ENCODE measurements around the gene P4HB.

Gene P4HB

GRCh38 chr17:81863123-81863675 is 2.9 kb upstream of the P4HB start:
- Histone ChIP-seq H3K36me3 (peaks cover 30% of the 10 kb centered on the region), H3K4me1 (peaks cover 19% of the 10 kb centered on the region), H3K9me3 (no peaks in the 10 kb centered on the region), H3K4me3 (ENCODE audit: low read depth, low read length) (no peak overlapping the region), H3K27me3 (no peaks in the 10 kb centered on the region)
- no peak for DNase-seq
- TF ChIP-seq, protein P1, sequence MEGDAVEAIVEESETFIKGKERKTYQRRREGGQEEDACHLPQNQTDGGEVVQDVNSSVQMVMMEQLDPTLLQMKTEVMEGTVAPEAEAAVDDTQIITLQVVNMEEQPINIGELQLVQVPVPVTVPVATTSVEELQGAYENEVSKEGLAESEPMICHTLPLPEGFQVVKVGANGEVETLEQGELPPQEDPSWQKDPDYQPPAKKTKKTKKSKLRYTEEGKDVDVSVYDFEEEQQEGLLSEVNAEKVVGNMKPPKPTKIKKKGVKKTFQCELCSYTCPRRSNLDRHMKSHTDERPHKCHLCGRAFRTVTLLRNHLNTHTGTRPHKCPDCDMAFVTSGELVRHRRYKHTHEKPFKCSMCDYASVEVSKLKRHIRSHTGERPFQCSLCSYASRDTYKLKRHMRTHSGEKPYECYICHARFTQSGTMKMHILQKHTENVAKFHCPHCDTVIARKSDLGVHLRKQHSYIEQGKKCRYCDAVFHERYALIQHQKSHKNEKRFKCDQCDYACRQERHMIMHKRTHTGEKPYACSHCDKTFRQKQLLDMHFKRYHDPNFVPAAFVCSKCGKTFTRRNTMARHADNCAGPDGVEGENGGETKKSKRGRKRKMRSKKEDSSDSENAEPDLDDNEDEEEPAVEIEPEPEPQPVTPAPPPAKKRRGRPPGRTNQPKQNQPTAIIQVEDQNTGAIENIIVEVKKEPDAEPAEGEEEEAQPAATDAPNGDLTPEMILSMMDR (IDR thresholded peaks at IDR 0.05; ENCODE audit: low read depth, low read length): no peak

- Histone ChIP-seq H3K27me3 (no peaks in the 10 kb centered on the region), H3K4me3 (ENCODE audit: low read depth, low read length) (peak overlapping the region; percentile 98), H3K4me1 (no peaks in the 10 kb centered on the region; the same call in 1 of the 2 replicates), H3K9me3 (no peaks in the 10 kb centered on the region), H3K36me3 (peaks cover 37% of the 10 kb centered on the region)
- peak; percentile 99 for DNase-seq
- TF ChIP-seq, protein P1 (IDR thresholded peaks at IDR 0.05; ENCODE audit: low read depth, low read length): no peak
Measured at GRCh38 chr17:81860756-81861568, 627 bp upstream of the P4HB start.

DNA sequence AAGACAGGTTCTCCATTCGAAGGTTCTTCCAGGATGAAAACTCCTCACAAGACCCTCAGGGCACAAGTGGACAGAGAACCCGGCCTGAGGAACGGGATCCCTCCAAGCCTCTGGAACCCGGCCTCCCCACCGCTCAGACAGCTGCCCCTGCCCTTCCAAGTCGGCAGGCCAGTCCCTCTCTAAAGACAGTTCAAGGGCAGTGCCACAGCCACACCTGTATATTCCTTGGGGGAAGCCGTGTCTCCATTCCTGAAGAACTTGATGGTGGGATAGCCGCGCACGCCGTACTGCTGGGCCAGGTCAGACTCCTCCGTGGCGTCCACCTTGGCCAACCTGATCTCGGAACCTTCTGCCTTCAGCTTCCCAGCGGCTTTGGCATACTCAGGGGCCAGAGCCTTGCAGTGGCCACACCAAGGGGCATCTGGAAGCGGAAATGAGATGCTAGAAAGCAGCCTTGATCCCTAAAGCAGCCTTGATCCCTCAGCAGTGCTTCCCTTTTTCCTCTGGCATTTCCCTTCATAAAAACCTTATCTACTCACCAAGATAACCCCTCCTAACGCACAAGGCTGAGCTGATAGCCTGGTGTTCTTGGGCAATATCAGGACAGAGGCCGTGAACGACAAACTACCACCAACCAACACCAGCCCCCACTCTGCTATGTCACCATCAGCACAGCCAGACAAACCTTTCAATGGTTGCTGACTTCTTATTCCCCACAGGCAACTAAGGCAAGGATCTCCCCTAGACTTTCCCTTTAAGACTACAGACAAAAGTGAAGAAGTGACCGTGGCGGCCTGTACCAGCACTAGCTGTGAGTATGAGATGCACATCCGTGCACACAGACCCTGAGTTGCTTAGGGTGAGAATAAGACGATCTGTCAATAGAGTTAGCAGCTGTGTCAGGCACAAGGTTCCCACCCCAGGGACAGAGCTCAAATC is 1.1 kb downstream of the P4HB start:
- TF ChIP-seq, protein P1 (IDR thresholded peaks at IDR 0.05; ENCODE audit: low read depth, low read length): no peak
- H3K4me3 ChIP-seq (ENCODE audit: low read depth, low read length): peak overlapping the region; percentile 95
- no peaks in the 10 kb centered on the region for H3K9me3 ChIP-seq
- DNase-seq: no peak
- no peaks in the 10 kb centered on the region for H3K27me3 ChIP-seq
- H3K4me1 ChIP-seq: no peaks in the 10 kb centered on the region
- H3K36me3 ChIP-seq: peaks cover 49% of the 10 kb centered on the region

DNA sequence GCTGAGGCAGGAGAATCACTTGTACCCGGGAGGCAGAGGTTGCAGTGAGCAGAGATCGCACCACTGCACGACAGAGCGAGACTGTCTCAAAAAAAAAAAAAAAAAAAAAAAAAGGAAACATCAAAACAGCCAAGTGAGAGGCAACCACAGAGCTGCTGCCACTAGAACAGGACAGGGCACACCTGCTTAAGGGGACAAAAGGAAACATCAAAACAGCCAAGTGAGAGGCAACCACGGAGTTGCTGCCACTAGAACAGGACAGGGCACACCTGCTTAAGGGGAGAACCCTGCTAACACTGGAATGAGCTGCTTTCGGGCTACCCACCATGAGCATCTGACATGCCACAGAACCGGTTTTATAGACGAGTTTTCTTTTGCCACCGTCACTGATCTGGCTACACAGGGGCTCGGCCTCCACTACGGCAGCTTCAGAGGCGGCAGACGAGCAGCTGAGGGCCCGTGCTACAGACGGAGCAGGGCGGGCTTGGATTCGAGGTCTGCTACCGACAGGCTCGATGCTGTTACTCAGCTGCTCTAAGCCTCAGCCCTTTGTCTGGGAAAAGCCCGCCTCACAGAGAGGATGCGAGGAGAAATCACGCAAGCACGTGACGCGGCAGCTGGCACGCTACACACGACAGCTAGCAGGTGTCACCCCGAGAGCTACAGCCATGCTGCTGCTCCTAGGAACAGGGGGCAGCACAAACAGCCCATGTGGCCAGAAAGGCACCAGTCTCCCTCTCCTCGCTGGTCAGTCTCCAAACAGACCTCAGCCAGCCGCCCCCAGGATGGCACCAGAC is 2.0 kb downstream of the P4HB start:
- TF ChIP-seq, protein P1 (IDR thresholded peaks at IDR 0.05; ENCODE audit: low read depth, low read length): no peak
- DNase-seq: no peak
- no peaks in the 10 kb centered on the region for H3K9me3 ChIP-seq
- H3K27me3 ChIP-seq: no peaks in the 10 kb centered on the region
- H3K4me3 ChIP-seq (ENCODE audit: low read depth, low read length): peak overlapping the region; percentile 95
- H3K4me1 ChIP-seq: no peaks in the 10 kb centered on the region
- peaks cover 52% of the 10 kb centered on the region for H3K36me3 ChIP-seq

- no peaks in the 10 kb centered on the region for H3K9me3 ChIP-seq
- H3K4me1 ChIP-seq: no peaks in the 10 kb centered on the region
- DNase-seq: no peak
- H3K4me3 ChIP-seq (ENCODE audit: low read depth, low read length): no peak overlapping the region
- H3K36me3 ChIP-seq: peaks cover 73% of the 10 kb centered on the region
- TF ChIP-seq, protein P1 (IDR thresholded peaks at IDR 0.05; ENCODE audit: low read depth, low read length): peak; percentile 17; the same call in 1 of the 2 replicates
- H3K27me3 ChIP-seq: no peaks in the 10 kb centered on the region
Measured at GRCh38 chr17:81854974-81855774, 5.2 kb downstream of the P4HB start.

Measured in BE2C (cell line).